Fibroblast of mammary gland (primary cell): Measurements from ENCODE around the gene RAP1A.

Experiments
- DNase-seq: peaks from one replicate; pipeline ENCODE4 v3.0.0-alpha.2; 2010; ENCODE audit warnings: low read depth
- H3K4me3 ChIP-seq: 2 replicates; pipeline ENCODE4 v1.5.1; 2011; ENCODE audit warnings: low read depth, mild to moderate bottlenecking, low read length, moderate library complexity; ENCODE audit not compliant: control insufficient read depth
- TF ChIP-seq, protein P1 (sequence below): conservative IDR thresholded peaks from 2 replicates; pipeline ENCODE4 v1.5.1; 2011; ENCODE audit warnings: low read depth, low read length, inconsistent platforms; ENCODE audit not compliant: control insufficient read depth, insufficient read depth

RAP1A gene

GRCh38 chr1:111656086-111657017 lies 36.8 kb downstream of the RAP1A start:
- peak; percentile 73 for DNase-seq
- TF ChIP-seq, protein P1, sequence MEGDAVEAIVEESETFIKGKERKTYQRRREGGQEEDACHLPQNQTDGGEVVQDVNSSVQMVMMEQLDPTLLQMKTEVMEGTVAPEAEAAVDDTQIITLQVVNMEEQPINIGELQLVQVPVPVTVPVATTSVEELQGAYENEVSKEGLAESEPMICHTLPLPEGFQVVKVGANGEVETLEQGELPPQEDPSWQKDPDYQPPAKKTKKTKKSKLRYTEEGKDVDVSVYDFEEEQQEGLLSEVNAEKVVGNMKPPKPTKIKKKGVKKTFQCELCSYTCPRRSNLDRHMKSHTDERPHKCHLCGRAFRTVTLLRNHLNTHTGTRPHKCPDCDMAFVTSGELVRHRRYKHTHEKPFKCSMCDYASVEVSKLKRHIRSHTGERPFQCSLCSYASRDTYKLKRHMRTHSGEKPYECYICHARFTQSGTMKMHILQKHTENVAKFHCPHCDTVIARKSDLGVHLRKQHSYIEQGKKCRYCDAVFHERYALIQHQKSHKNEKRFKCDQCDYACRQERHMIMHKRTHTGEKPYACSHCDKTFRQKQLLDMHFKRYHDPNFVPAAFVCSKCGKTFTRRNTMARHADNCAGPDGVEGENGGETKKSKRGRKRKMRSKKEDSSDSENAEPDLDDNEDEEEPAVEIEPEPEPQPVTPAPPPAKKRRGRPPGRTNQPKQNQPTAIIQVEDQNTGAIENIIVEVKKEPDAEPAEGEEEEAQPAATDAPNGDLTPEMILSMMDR = peak; percentile 58
- H3K4me3 ChIP-seq = no peak overlapping the region

GRCh38 chr1:111658622-111659021 lies 39.0 kb downstream of the RAP1A start:
- H3K4me3 ChIP-seq = no peak overlapping the region
- TF ChIP-seq, protein P1 = no peak
- DNase-seq = no peak

DNA sequence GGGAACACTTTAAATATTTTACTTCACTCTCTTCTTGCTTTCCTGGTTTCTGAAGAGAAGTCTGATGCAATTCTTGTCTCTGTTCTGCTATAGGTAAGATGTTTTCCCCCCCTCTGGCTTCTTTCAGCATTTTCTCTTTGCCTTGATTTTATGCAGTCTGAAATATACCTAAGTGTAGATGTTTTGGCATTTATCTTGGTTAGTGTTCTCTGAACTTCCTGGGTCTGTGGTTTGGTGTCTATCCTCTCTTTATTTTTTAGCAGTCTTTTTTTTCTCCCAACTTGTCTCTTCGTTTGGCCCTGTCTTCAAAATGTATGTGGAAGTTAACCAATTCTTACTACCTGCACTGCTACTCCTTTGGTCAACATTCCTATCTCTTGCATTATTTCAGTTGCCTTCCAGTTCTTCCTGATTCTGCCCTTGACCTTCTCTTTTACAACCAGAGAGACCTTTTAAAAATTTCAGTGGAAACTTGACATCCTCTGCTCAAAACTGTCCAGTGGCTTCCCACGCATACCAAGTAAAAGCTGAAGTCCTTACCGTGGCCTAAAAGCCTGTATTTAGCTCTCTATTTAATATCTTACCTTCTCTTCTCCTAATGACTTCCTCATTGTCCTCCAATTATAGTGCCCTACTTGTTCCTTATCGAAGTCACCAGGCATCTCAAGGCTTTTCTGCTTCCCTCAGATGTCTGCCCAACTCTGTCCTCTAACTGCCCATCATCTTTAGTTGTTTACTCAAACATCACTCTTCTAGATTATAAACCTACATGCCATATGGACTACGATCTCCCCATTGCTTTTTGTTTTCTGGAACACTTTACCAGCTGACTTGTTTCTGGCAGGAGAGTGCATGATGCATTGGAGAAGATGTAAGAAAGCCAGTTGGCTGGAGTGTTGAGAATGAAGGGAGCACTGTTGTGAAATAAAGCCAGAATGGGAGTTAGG lies 40.9 kb downstream of the RAP1A start:
- H3K4me3 ChIP-seq = no peak overlapping the region
- DNase-seq = peak; percentile 43

DNA sequence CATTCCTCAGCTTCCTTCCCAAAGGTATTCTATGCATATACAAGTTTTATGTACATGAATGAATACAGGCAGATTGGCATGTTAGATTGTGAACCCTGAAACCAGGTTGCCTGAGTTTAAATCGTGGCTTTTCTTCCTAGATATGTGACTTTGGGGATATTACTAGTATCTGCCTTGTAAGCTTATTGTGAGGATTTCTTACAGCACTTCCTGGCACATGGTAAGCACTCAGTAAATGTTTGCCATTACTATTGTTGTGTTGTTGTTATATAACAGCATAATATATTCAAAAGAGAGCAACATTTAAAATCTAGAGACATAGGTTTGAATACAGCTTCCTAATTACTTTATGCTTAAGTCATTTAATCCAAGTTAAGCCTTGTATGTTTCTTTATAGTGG lies 45.1 kb downstream of the RAP1A start:
- no peak for DNase-seq
- H3K4me3 ChIP-seq = no peak overlapping the region
- TF ChIP-seq, protein P1 = no peak

More for the DNA sequence above, 40.9 kb downstream of the RAP1A start:
- TF ChIP-seq, protein P1 = no peak

- DNase-seq = no peak
- TF ChIP-seq, protein P1 = no peak
- no peak overlapping the region for H3K4me3 ChIP-seq
Observed at GRCh38 chr1:111665497-111665896, 45.9 kb downstream of the RAP1A start.

GRCh38 chr1:111666828-111667227 lies 47.2 kb downstream of the RAP1A start:
- DNase-seq = peak; percentile 6

More at GRCh38 chr1:111666828-111667227, 47.2 kb downstream of the RAP1A start:
- H3K4me3 ChIP-seq = no peak overlapping the region
- TF ChIP-seq, protein P1 = no peak
